Adrenal gland (tissue), 5 donors: ENCODE data around the gene CORO7.

Source experiments
- POLR2A ChIP-seq, 2 donors: fragments of 450-650 bp; IDR thresholded peaks; one replicate each; pipeline ENCODE4 v1.6.1; 2017; ENCODE audit warnings: antibody characterized with exemption in 2 of 2, mild to moderate bottlenecking in 2 of 2, moderate library complexity in 1 of 2
- TF ChIP-seq, protein P1 (sequence below), 6 experiments: fragments of 450-650 bp in 4 of 6; fragments of 200-600 bp in 2 of 6; sonication (generic) in 1 of 6; IDR thresholded peaks; 1 replicate in 5 of 6; 2 replicates in 1 of 6; pipeline versions ENCODE4 v1.5.1 to v1.8.0; 2016 to 2021; ENCODE audit warnings: antibody characterized with exemption in 6 of 6, mild to moderate bottlenecking in 2 of 6, moderate library complexity in 1 of 6
- donor health status: DM: no; HTN: no; CAD: no.

DNA sequence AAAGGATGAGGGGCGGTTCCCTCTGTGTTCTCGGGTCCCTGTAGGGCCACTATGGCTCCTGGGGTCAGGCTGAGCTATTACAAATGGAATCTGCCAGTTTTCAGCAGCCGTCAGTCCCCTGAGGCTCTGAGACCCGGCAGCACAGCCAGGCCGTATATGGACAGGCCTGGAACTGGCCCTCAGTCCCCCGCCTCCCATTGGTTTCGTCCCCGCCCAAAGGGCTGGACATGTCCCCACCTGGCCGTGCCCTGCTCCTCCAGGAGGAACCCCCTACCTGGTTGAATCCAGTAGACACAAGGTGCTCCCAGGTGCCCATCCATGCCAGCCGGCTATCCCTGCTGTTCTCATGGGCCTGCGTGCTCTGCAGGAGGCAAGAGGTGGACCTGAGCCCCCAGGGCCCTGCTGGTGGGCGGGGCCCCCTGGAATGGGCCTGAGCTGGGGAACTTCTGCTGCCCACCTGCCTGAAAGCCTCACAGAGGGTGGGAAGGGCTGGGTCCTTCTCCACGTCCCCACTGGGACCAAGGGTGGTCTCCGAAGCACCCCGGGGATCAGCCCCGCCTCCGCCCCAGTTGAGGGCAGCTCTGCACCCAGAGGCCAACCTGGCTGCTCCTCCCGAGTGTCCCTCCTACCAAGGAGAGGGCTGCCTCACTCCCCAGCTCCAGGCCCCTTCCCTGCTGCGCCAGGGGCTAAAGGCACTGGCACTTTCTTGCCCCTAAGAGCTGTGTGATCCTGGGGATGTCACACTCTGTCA is 27.9 kb downstream of the CORO7 start:
- TF ChIP-seq, protein P1, sequence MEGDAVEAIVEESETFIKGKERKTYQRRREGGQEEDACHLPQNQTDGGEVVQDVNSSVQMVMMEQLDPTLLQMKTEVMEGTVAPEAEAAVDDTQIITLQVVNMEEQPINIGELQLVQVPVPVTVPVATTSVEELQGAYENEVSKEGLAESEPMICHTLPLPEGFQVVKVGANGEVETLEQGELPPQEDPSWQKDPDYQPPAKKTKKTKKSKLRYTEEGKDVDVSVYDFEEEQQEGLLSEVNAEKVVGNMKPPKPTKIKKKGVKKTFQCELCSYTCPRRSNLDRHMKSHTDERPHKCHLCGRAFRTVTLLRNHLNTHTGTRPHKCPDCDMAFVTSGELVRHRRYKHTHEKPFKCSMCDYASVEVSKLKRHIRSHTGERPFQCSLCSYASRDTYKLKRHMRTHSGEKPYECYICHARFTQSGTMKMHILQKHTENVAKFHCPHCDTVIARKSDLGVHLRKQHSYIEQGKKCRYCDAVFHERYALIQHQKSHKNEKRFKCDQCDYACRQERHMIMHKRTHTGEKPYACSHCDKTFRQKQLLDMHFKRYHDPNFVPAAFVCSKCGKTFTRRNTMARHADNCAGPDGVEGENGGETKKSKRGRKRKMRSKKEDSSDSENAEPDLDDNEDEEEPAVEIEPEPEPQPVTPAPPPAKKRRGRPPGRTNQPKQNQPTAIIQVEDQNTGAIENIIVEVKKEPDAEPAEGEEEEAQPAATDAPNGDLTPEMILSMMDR (IDR thresholded peaks at IDR 0.05): no peak
- no peak for TF ChIP-seq POLR2A (IDR thresholded peaks at IDR 0.05)
